Lung (tissue), 12 donors: ENCODE data around the gene CLEC18A. TPM values are rescaled to one million over a fixed set of nuclear protein-coding genes. Genes with fewer than 3 reads are reported as not detected.

Source experiments
- ATAC-seq: fragments of 200-7000 bp; cut with Tn5 transposase; one replicate; pipeline ENCODE4 v1.9.1; 2020; ENCODE audit warnings: moderate number of reproducible peaks; ENCODE audit not compliant: insufficient read depth, low FRiP score
- DNase-seq, 3 donors: peaks; one replicate each; pipeline ENCODE4 v3.0.0-alpha.2; 2013 to 2017
- H3K27ac ChIP-seq, 2 donors: one replicate each; pipeline ENCODE4 v1.5.1; 2013; ENCODE audit warnings: mild to moderate bottlenecking in 2 of 2, moderate library complexity in 2 of 2, control low read depth in 1 of 2, inconsistent platforms in 1 of 2, low read depth in 1 of 2, low read length in 1 of 2
- H3K27me3 ChIP-seq, 3 donors: one replicate each; pipeline ENCODE4 v1.5.1; 2013; ENCODE audit warnings: low read length in 2 of 3; ENCODE audit not compliant: control insufficient read depth in 3 of 3, insufficient read depth in 3 of 3
- H3K36me3 ChIP-seq, 4 donors: one replicate each; pipeline ENCODE4 v1.5.1; 2013; ENCODE audit warnings: low read length in 4 of 4, mild to moderate bottlenecking in 1 of 4, moderate library complexity in 1 of 4; ENCODE audit not compliant: control insufficient read depth in 4 of 4, insufficient read depth in 4 of 4
- H3K4me1 ChIP-seq, 5 donors: one replicate each; pipeline ENCODE4 v1.5.1; 2013; ENCODE audit warnings: low read length in 5 of 5, mild to moderate bottlenecking in 2 of 5, moderate library complexity in 1 of 5; ENCODE audit not compliant: control insufficient read depth in 5 of 5, insufficient read depth in 5 of 5
- H3K4me3 ChIP-seq: one replicate; pipeline ENCODE4 v1.5.1; 2013; ENCODE audit warnings: mild to moderate bottlenecking, control low read depth, moderate library complexity
- H3K9ac ChIP-seq, 2 donors: one replicate each; pipeline ENCODE4 v1.5.1; 2013; ENCODE audit warnings: low read length in 2 of 2, control low read depth in 1 of 2; ENCODE audit not compliant: insufficient read depth in 1 of 2
- H3K9me3 ChIP-seq, 4 donors: one replicate each; pipeline ENCODE4 v1.5.1; 2013; ENCODE audit warnings: low read length in 3 of 4, mild to moderate bottlenecking in 1 of 4, moderate library complexity in 1 of 4; ENCODE audit not compliant: control insufficient read depth in 4 of 4, insufficient read depth in 3 of 4
- WGBS, 2 donors: extraction: QIAGEN DNeasy Blood & Tissue Kit; methylation state at CpG; one replicate each; pipeline ENCODE4 v1.1.7; 2013; 5-methylcytosine and 5-hydroxymethylcytosine counted together
- polyA plus RNA-seq, 2 donors: library from polyadenylated mRNA; stranded (reverse); fragments of 200-250 nt; gene quantifications; one replicate each; pipeline ENCODE4 v1.2.1, GENCODE V29; 2013
- total RNA-seq, 2 donors: library from RNA; depleted of rRNA in 1 of 2; stranded (reverse); fragments of >200 nt in 1 of 2; gene quantifications; one replicate each; pipeline ENCODE4 v1.2.1, GENCODE V29; 2014 to 2021
- TF ChIP-seq, protein P1 (sequence below): IDR thresholded peaks from 2 replicates; pipeline ENCODE4 v1.5.1; 2012; ENCODE audit warnings: mild to moderate bottlenecking; ENCODE audit errors: control extremely low read depth, extremely low read depth
- donor health status: control.
- donor health status: control.
- donor health status: Bipolar disorder and iron deficiency.
- donor health status: healthy.
- donor health status: DM: yes; HTN: yes; CAD: no.

Gene CLEC18A
- total and polyA plus RNA-seq, 4 donors: 1.2 to 2.9 (median 1.5) TPM

DNA sequence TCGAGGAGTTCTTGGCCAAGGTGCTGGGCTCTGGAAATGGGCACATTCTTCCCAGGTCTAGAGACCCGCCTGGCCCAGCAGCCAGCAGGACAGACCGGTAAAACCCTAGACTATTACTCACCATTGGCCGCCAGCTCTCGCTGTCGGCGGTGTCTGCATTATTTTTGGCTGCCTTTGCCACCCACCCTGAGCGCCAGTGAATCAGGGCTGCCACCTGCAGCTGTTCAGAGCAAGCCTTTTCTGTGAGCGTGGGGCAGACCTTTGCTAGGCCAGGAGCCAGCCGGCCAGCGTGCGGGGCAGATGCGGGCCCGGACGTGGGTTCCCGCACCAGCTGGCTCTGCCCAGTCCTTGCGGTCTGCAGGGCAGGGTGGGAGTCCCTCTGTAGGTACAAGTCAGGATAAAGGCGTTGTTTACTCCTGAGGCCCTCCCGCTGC, 15.8 kb upstream of the CLEC18A start:
- no peaks in the 10 kb centered on the region for H3K9me3 ChIP-seq
- no peak overlapping the region for H3K4me3 ChIP-seq
- H3K9ac ChIP-seq: no peak overlapping the region
- no peak for DNase-seq
- peaks cover 7 to 78% (median 23%) of the 10 kb centered on the region in 4 donors for H3K36me3 ChIP-seq
- WGBS, 2 donors: 95 to 98% methylated on average over 19 of the region's 19 CpGs
- TF ChIP-seq, protein P1, sequence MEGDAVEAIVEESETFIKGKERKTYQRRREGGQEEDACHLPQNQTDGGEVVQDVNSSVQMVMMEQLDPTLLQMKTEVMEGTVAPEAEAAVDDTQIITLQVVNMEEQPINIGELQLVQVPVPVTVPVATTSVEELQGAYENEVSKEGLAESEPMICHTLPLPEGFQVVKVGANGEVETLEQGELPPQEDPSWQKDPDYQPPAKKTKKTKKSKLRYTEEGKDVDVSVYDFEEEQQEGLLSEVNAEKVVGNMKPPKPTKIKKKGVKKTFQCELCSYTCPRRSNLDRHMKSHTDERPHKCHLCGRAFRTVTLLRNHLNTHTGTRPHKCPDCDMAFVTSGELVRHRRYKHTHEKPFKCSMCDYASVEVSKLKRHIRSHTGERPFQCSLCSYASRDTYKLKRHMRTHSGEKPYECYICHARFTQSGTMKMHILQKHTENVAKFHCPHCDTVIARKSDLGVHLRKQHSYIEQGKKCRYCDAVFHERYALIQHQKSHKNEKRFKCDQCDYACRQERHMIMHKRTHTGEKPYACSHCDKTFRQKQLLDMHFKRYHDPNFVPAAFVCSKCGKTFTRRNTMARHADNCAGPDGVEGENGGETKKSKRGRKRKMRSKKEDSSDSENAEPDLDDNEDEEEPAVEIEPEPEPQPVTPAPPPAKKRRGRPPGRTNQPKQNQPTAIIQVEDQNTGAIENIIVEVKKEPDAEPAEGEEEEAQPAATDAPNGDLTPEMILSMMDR: no peak
- no peaks in the 10 kb centered on the region for H3K4me1 ChIP-seq
- H3K27me3 ChIP-seq: no peaks in the 10 kb centered on the region
- no peak for ATAC-seq
- H3K27ac ChIP-seq: no peak overlapping the region

DNA sequence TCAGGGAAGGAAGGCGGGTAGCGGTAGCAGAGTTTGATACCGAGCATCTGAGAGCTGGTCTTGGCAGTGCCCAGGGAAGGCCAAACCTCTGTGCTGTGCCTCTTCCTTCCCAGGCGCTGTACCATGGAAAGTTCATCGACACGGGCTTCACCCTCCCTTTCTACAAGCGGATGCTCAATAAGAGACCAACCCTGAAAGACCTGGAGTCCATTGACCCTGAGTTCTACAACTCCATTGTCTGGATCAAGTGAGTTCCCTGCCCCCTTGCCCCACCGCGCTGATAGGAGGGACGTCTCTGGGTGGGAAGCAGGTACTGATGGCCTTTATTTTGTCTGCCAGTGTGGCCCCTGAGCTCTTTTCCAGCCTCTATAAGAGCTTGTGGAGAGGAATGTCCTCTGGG, 15.4 kb upstream of the CLEC18A start:
- H3K4me3 ChIP-seq: no peak overlapping the region
- H3K9me3 ChIP-seq: no peaks in the 10 kb centered on the region
- 96 to 98% methylated on average over 10 of the region's 10 CpGs for WGBS, 2 donors
- H3K4me1 ChIP-seq: no peaks in the 10 kb centered on the region
- H3K27me3 ChIP-seq: no peaks in the 10 kb centered on the region
- peaks cover 7 to 82% (median 24%) of the 10 kb centered on the region in 4 donors for H3K36me3 ChIP-seq
- TF ChIP-seq, protein P1: no peak
- H3K9ac ChIP-seq: no peak overlapping the region
- no peak for DNase-seq
- no peak overlapping the region for H3K27ac ChIP-seq
- no peak for ATAC-seq

DNA sequence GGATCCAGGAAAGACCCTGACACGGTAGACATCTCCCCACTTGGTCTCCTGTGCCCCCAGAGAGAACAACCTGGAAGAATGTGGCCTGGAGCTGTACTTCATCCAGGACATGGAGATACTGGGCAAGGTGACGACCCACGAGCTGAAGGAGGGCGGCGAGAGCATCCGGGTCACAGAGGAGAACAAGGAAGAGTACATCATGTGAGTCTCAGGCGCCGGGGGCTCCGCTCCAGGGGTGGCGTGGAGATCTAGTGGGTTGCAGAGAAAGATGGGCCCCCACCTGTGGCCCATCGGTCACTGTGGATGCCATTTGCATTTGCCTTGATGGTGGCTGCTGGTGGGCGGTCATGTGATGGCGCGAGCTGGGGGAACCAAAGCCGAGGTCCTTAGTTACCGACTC, 14.9 kb upstream of the CLEC18A start:
- H3K4me1 ChIP-seq: peaks cover 0 to under 1% (median 0%) of the 10 kb centered on the region in 5 donors
- H3K4me3 ChIP-seq: no peak overlapping the region
- no peaks in the 10 kb centered on the region for H3K27me3 ChIP-seq
- H3K9ac ChIP-seq: no peak overlapping the region
- no peak overlapping the region for H3K27ac ChIP-seq
- no peaks in the 10 kb centered on the region for H3K9me3 ChIP-seq
- 96 to 97% methylated on average over 16 of the region's 16 CpGs for WGBS, 2 donors
- H3K36me3 ChIP-seq: peaks cover 7 to 85% (median 24%) of the 10 kb centered on the region in 4 donors
- ATAC-seq (no peak), DNase-seq (no peak)
- TF ChIP-seq, protein P1: no peak

DNA sequence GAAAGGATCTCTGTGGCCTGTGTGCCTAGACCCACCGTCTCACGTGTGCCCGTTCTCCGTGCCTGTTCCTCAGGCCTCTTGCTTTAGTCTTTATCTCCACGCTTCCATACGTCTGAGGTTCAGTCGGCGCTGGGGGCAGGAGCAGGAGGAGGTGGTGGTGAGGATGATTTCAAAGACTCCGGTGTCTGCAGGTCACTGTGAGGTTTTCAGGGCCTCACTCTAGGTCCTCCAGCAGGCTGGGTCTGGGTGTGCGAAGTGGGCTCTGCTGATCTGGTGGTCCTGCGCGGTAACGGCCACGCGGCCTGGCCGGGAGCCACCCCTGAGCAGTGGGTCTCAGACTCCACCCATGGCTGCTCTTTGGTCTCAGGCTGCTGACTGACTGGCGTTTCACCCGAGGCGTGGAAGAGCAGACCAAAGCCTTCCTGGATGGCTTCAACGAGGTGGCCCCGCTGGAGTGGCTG, 14.4 kb upstream of the CLEC18A start:
- Histone ChIP-seq H3K27ac (no peak overlapping the region), H3K36me3 (peaks cover 7 to 82% (median 24%) of the 10 kb centered on the region in 4 donors), H3K9me3 (no peaks in the 10 kb centered on the region), H3K9ac (no peak overlapping the region), H3K4me3 (no peak overlapping the region), H3K4me1 (peaks cover 0 to 6% (median 0%) of the 10 kb centered on the region in 5 donors), H3K27me3 (no peaks in the 10 kb centered on the region)
- TF ChIP-seq, protein P1: no peak
- ATAC-seq: no peak
- 96 to 97% methylated on average over 21 of the region's 21 CpGs for WGBS, 2 donors
- DNase-seq: no peak
